ES-I3 (cell line): ENCODE measurements around the gene POLR1H.

Experiments used
- H3K36me3 ChIP-seq: 2 replicates; pipeline ENCODE4 v1.6.1; 2013; ENCODE audit warnings: mild to moderate bottlenecking, low read length, control low read depth, moderate library complexity; ENCODE audit not compliant: insufficient read depth
- H3K4me1 ChIP-seq: 2 replicates; pipeline ENCODE4 v1.6.1; 2013; ENCODE audit warnings: mild to moderate bottlenecking, control low read depth, low read length; ENCODE audit not compliant: insufficient read depth
- H3K9ac ChIP-seq: 2 replicates; pipeline ENCODE4 v1.6.1; 2013; ENCODE audit warnings: low read depth, mild to moderate bottlenecking, low read length, moderate library complexity
- H3K9me3 ChIP-seq: 2 replicates; pipeline ENCODE4 v1.6.1; 2013; ENCODE audit warnings: mild to moderate bottlenecking, low read length, moderate library complexity; ENCODE audit not compliant: control insufficient read depth, insufficient read depth

Gene POLR1H

DNA sequence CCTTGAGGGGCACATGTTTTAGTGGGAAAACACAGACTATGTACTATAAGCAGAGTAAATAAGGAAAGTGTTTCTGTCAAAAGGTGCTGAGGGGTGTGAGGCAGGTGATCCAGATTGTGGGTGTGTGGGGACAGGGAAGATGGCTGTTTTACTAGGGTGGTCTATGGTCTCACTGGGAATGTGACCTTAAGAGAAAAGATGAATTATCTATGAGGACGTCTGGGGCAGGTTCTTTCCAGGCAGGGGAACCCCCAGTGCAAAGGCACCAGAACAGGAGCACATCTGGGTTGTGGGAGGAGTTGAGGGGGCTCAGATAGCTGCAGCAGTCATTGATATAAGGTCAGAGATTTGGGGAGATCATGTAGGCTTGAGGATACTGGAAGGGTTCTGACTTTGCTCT lies 18.2 kb upstream of the POLR1H start:
- Histone ChIP-seq H3K36me3 (no peaks in the 10 kb centered on the region), H3K9me3 (no peaks in the 10 kb centered on the region), H3K4me1 (no peaks in the 10 kb centered on the region), H3K9ac (no peak overlapping the region)

DNA sequence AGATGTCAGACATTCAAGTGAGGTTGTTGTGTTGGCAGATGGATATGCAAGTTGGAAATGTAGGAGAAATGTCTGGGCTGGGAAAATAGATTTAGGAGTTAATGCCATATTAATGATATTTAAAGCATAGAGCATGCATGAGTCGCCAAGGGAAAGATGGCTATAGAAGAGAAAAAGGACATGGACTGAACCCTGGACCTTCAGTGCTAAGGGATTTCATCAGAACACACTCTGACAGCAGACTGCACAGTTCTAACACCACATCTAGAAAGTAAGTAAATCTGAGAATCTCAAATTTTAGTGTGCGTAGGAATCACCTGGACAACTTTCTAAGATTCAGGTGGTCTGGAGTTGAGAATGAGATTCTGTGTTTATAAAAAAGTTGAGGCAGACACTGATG lies 17.3 kb upstream of the POLR1H start:
- no peaks in the 10 kb centered on the region for H3K4me1 ChIP-seq
- H3K9ac ChIP-seq: no peak overlapping the region
- no peaks in the 10 kb centered on the region for H3K36me3 ChIP-seq
- no peaks in the 10 kb centered on the region for H3K9me3 ChIP-seq

DNA sequence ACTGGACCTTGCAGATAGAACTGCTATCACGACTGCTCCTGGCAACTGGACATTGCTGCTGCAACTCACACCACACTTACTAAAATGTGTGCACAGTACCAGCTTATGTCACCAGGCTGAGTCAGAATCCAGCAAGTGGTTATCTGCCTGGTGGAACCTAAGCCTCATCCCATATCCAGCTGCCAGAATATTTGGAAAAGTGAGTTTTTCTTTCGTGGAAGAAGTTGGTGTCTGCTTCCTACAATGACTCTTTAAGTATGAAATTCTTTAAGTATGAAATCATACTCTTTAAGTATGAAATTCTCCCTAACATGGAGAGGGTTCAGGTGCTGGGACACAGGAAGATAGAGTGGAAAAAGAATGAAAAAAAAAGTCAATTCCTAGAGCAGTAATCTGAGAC lies 16.4 kb upstream of the POLR1H start:
- H3K9me3 ChIP-seq: no peaks in the 10 kb centered on the region
- H3K36me3 ChIP-seq: no peaks in the 10 kb centered on the region
- H3K9ac ChIP-seq: no peak overlapping the region
- no peaks in the 10 kb centered on the region for H3K4me1 ChIP-seq

DNA sequence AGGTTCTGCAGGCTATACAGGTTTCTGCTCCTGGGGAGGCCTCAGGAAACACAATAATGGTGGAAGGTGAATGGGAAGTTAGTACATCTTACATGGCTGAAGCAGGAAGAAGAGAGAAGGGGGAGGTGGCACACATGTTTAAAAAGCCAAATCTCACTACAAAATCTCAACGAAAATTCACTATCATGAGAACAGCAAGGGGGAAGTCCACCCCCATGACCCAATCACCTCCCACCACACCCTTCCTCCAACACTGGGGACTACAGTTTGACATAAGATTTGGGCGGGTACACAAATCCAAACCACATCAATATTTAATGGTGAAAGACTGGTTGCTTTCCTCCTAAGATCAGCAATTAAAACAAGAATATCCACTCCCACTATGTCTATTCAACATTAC lies 13.8 kb upstream of the POLR1H start:
- no peaks in the 10 kb centered on the region for H3K36me3 ChIP-seq
- H3K9me3 ChIP-seq: no peaks in the 10 kb centered on the region
- H3K4me1 ChIP-seq: no peaks in the 10 kb centered on the region
- H3K9ac ChIP-seq: no peak overlapping the region

DNA sequence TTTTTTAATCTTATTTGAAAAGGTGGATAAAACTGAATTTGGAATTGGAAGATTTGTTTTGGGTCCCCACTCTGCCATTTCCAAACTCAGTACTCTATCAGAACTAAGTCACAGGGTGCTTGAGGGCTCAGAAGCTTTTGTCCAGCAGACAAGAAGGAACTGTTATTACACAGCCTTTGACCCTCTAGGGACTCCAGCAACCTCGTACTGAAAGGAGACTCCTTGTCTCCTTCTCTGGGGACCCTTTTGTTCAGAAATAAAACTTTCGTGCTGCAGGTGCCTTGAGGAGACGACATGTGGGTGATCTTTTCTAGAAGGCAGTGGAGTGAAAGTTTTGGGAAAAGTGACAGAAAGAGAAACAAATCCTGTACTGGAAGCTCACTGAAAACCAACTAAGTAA lies 7.4 kb upstream of the POLR1H start:
- Histone ChIP-seq H3K4me1 (no peaks in the 10 kb centered on the region), H3K9me3 (no peaks in the 10 kb centered on the region), H3K9ac (no peak overlapping the region), H3K36me3 (no peaks in the 10 kb centered on the region; the same call in 1 of the 2 replicates)

DNA sequence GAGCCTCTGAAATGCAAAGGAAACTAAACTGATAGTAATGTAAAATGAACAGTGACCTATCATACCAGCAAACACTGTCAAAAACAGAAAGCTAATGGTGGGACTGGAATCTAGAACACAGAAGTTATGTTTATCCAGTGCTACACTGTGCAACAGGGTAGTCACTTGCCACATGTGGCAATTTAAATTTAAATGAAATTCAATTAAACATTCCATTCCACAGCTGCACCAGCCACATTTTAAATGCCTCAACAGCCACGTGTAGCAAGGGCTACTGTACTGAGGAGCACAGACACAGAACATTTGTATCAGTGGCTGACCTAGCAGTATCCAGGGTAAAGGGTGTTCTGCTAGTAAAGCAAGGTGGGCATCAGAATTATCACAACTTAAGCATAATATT lies 5.6 kb upstream of the POLR1H start:
- Histone ChIP-seq H3K4me1 (peaks cover 4% of the 10 kb centered on the region), H3K36me3 (no peaks in the 10 kb centered on the region; the same call in 1 of the 2 replicates), H3K9ac (no peak overlapping the region), H3K9me3 (no peaks in the 10 kb centered on the region)

DNA sequence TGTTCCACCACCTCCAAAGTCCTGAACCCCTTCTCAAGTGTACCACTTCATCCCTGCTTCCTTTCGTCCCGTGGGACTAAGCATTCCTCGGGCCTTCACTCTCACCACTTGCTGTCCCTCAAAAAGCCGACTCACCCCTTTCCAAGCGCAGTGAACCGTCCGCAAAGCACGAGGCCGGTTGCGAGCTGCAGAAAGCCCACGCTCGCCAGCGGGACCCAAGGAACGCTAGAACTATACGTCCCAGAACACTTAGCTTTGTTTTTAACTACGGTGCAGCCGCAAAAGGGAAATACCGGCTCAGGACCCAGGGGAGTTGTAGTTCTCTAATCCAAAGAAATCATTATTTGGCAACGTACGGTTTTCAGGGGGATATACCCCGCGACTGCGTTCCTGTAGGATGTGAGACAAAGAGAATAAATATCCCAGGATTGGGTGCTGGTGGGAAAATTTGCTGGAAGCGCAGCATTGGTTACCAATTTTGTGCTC lies 416 bp upstream of the POLR1H start:
- peaks cover 4% of the 10 kb centered on the region for H3K4me1 ChIP-seq
- no peaks in the 10 kb centered on the region; the same call in 1 of the 2 replicates for H3K36me3 ChIP-seq
- H3K9me3 ChIP-seq: no peaks in the 10 kb centered on the region

DNA sequence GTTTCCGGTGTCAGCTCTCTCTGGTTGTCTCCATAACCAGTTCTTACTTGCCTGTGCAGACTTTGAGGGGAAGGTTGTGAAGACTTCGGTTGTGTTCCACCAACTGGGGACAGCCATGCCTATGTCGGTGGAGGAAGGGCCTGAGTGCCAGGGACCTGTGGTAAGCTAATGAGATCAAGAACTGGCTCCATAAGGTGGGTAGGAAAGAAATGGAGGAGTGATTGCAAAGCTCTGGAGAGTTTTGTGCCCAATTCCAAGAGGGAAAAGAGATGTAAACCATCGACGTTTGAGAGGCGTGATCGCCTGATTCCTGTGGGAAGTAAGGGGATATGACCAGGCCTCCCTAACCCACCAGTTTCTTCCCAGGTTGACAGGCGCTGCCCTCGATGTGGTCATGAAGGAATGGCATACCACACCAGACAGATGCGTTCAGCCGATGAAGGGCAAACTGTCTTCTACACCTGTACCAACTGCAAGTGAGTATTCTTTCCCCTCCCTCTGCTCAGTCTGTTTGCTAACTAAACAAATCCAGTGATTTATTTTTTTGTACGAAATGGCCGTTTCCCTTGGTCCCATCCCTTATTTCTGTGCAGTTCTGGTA lies 893 bp downstream of the POLR1H start:
- no peaks in the 10 kb centered on the region; the same call in 1 of the 2 replicates for H3K36me3 ChIP-seq
- H3K4me1 ChIP-seq: peaks cover 4% of the 10 kb centered on the region
- H3K9me3 ChIP-seq: no peaks in the 10 kb centered on the region
- peak overlapping the region; percentile 88 for H3K9ac ChIP-seq

More for the DNA sequence above, 416 bp upstream of the POLR1H start:
- H3K9ac ChIP-seq: peak overlapping the region; percentile 88

DNA sequence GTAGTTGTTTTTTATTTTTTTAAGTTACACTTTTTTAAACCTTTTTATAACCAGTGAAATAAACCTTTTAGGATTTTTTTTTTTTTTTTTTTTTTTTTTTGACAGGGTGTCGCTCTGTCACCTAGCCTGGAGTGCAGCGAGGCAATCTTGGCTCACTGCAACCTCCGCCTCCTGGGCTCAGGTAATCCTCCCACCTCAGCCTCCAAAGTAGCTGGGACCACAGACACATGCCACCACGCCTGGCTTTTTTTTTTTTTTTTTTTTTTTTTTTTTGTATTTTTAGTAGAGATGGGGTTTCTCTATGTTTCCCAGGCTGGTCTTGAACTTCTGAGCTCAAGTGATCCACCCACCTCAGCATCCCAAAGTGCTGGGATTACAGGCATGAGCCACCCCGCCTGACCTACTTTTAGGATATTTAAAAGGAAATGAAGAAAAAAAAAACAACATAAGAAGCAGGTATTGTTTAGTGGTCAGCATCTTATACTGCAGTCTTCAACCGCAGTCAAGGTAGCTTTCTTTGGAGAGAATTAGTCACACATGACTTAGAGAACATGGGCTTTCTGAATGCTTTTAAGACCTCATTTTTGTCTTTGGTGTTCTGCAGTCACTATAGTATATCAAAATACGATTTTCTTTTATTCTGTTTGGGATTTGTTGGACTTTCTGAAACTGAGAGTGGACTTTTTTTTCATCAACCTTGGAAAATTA lies 1.6 kb downstream of the POLR1H start:
- H3K4me1 ChIP-seq: peaks cover 4% of the 10 kb centered on the region
- no peaks in the 10 kb centered on the region for H3K9me3 ChIP-seq
- H3K36me3 ChIP-seq: no peaks in the 10 kb centered on the region; the same call in 1 of the 2 replicates
- peak overlapping the region; percentile 88; the same call in 1 of the 2 replicates for H3K9ac ChIP-seq

DNA sequence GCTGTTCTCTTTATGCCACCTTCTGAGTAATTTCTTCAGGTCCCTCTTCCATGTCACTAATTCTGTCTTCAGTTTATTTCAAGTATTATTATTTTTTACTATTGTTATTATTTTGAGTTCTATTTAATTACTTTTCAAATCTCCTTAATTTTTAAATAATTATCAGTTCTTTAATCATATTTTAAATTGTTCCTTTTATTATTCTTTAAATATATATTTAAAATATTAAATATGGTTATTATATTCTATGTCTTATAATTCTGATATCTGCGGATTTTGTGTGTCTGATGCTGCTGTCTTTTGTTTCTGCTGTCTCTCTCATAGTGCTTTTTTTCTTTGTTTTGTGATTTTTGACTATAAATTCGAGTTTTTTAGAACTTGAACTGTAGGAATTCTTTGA lies 2.2 kb downstream of the POLR1H start:
- Histone ChIP-seq H3K9me3 (no peaks in the 10 kb centered on the region), H3K4me1 (peaks cover 4% of the 10 kb centered on the region), H3K9ac (no peak overlapping the region), H3K36me3 (no peaks in the 10 kb centered on the region; the same call in 1 of the 2 replicates)

DNA sequence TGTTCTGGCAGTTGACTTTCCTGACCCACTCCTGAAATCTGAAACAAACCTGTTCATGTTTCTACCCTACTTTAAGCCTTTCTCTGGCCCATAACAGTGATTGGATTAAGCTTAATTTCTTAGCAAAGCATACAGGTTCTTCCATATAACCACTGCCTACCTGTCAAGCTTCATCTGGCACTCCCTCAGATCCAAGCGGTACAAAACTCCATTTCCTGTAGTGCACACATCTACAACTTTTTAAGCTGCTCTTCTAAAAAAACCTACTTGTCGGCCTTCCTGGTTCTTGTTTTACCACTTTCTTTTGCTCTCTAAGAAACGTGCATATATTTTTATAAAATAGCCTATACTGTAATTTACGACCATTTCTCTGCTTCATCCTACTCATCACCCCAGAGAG lies 5.0 kb downstream of the POLR1H start:
- Histone ChIP-seq H3K4me1 (no peaks in the 10 kb centered on the region; the same call in 1 of the 2 replicates), H3K9me3 (no peaks in the 10 kb centered on the region), H3K36me3 (no peaks in the 10 kb centered on the region; the same call in 1 of the 2 replicates)

DNA sequence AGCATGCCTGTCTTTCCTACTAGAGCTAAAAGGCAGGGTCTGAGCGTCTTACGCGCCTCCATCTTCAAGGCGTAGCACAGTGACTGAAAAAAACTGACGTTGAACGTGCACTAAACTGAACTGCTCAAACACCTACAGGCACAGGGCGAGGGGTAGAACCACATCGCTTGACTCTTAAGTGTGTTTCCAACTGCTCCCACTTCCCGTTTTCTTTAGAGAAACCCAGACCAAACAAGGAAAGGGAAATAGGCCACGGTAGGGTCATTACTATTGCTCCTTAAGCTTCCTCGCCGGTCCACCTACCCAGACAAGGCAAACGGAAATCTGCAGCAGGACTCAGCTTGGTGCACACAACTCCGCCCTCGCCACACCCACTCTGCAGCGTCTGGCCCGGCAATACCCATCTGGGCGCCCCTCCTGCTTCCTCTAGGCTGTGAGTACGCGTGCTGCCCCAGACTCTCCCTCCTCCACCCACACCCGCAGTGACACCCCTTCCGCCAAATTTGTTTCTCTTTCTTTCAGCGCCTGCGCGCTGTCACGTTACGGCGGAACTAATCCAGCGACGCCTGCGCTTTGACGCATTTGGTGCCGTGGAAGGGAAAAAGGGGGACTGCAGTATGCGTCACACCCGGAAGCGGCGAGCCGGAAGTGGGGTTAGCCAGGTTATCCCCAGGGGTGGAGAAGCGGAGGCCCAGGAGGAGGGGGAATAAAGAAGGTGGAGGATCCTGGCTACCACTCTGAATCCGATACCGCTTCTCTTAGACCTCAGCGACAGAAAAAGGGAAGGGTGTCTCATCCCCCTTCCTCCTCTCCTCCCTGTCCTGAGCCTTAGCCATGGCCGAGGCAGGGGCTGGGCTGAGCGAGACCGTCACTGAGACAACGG lies 5.8 kb downstream of the POLR1H start, which contains the start of gene PPP1R11:
PPP1R11 (plus strand) TSS at position 622 of the 883 bp plus-strand sequence; CDS start at position 835, 213 bp downstream.
- H3K4me1 ChIP-seq: no peaks in the 10 kb centered on the region; the same call in 1 of the 2 replicates
- H3K9ac ChIP-seq: peak within 1 kb of the TSS; percentile 67
- H3K9me3 ChIP-seq: no peaks in the 10 kb centered on the region
- H3K36me3 ChIP-seq: no peaks in the 10 kb centered on the region; the same call in 1 of the 2 replicates

More for the DNA sequence above, 5.0 kb downstream of the POLR1H start:
- H3K9ac ChIP-seq: peak overlapping the region; percentile 67

DNA sequence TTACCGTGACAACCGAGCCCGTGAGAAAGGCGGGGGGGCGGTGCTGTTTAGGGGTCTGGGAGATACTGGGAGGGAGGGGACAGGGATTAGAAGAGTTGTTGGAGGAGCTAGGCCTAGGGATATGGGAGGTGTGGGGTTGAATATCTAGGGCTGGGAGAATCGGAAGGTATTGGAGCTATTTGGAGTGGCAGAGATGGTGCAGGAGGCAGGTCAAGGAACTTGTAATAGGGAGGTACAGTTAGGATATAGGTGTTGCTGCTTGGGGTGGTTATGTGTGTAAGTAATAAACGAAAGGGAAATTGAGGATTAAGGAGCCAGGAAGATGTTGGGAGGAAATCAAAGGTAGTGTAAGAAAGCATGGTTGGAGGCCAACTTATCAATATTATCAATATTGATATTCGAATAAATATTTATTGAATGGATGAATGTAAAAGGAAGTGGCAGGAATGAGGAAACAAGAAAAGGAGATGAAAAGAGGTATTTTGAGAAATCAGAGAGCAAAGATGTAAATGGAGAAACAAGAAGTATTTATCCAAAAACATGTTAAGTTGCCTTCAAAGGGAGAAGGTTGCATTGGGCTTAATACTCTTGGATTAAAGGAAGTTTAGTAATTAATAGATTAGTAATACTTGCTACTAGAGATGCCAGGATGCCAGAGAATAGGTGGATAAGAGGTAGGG lies 6.5 kb downstream of the POLR1H start:
- no peaks in the 10 kb centered on the region; the same call in 1 of the 2 replicates for H3K4me1 ChIP-seq
- H3K9ac ChIP-seq: peak overlapping the region; percentile 67; the same call in 1 of the 2 replicates
- no peaks in the 10 kb centered on the region; the same call in 1 of the 2 replicates for H3K36me3 ChIP-seq
- H3K9me3 ChIP-seq: no peaks in the 10 kb centered on the region
